Activated gamma-delta T cell treated with anti-CD3 and anti-CD28 coated beads, Interleukin-2, amount 50 U/mL, for 16 hours (primary cell): ENCODE results near the gene CETN3.
A peak's percentile ranks its signal among the peaks of the same experiment; 100 is the strongest.

ENCODE experiments used
- DNase-seq: peaks from one replicate; pipeline ENCODE4 v3.0.0-alpha.2; 2020; ENCODE audit warnings: low read depth

The CETN3 gene

DNA sequence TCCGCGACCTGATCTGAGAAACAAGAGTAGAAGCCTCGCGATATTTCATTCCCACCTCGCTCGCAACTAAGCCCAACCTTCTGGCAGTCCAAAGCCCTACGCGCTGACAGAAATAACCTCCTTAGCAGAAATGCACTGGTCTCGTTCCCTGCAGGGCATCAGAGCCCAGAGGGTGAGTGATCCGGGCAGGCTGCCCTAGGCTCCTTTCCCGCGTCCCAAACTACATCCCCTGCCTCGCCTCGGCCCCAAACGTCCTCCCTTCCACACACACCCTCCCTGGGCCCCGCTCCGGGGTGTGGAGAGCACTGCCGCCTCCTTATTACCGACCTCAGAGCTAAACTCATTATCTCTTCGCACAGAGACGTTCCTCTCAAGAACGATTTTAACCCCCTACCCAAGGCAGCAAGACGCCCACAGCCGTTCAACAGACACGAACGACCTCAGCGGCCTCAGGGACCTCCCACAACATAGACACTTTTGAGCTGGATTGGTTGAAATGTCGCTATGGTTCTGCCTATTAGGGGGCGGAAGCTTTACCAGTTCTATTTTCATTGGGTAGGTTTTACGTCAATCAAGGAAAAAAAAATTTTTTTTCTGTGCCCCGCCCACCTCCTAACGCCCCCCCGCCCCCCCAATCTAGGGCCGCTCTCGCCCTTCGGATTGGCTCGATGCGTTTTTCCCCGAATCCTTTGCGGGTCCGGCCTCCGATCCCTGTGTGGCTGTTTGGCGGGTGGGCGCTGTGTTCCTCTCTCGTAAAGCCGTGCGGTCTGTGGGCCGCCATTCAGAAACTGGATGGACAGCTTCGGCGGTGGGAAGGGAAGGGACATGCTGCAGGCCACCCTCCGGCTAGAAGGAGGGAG lies at the start of gene CETN3:
TSS of gene CETN3 (minus strand) at position 439 of the 860 bp plus-strand sequence. CDS start at position 344, 95 bp downstream.
- peak; percentile 84 for DNase-seq

DNA sequence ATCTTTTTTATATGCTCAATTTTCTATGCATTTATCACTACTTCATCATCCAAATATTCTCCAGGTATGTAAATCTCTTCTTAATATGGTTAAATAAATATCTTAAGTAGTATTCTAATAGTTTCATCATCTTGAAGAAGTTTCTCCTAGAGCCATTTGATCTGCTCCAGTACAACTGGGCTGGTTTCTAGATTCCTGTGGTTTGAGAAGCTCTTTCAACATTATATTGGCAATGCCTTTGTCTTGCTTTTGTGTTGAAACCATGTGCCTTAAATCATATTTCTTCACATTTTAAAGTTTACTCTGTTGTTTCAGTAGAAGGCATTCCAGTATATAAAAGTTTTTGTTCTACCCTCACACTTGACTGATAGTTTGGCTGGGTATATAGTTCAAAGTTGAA lies 37.4 kb upstream of the CETN3 start:
- no peak for DNase-seq

GRCh38 chr5:90440644-90441043 lies 31.1 kb upstream of the CETN3 start:
- no peak for DNase-seq

GRCh38 chr5:90438100-90438499 lies 28.5 kb upstream of the CETN3 start:
- DNase-seq, result no peak

- DNase-seq, result no peak
These were observed 28.1 kb upstream of the CETN3 start for GRCh38 chr5:90437663-90438062.

DNA sequence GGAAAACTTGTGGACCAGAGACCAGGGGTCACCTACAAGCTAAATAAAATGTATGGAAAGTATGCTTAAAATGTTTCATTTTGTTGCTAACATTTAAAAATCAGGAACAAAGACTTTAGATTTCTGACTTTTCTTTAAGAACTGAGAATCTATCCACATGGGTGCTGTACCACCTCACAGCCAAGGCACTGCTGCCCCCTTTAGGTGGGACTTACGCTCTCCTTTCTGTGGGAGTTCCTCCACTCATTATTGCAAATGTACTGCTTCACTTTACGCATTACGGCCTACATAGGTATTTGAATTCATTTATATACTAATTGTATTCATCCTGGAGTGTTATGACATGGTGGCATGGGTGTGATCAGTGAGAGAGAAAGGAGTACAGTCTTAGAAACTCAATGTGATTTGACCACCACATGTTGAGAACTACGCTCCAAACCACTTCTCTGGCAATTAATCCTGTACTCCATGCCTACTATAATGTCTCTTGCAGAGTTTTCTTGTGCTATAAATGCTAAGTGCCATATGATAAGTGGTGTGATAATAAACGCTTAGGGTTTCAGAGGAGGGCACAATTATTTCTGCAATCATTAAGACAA lies 24.7 kb upstream of the CETN3 start:
- DNase-seq, result peak; percentile 14

- no peak for DNase-seq
These were observed 14.7 kb upstream of the CETN3 start for GRCh38 chr5:90424245-90424644.

GRCh38 chr5:90421136-90421535 lies 11.6 kb upstream of the CETN3 start:
- no peak for DNase-seq

DNA sequence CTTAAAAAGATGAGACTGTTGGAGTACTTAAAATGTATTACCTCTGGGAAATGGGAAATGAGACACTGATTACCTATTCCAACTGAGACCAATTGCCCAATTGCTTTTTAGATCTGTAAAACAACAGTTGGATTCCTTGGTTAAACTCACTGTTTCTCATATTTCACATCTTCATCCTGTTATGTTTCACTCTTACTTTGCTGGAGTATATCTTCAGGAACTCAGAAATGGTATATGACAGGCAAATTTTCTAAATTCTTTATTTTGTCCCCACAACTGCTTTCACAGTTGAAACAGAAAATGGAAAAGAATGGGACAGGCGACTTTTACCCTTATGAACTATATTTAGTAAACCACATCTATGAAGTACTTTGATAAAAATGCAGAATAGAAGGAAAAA lies 8.7 kb upstream of the CETN3 start:
- DNase-seq, result no peak

DNA sequence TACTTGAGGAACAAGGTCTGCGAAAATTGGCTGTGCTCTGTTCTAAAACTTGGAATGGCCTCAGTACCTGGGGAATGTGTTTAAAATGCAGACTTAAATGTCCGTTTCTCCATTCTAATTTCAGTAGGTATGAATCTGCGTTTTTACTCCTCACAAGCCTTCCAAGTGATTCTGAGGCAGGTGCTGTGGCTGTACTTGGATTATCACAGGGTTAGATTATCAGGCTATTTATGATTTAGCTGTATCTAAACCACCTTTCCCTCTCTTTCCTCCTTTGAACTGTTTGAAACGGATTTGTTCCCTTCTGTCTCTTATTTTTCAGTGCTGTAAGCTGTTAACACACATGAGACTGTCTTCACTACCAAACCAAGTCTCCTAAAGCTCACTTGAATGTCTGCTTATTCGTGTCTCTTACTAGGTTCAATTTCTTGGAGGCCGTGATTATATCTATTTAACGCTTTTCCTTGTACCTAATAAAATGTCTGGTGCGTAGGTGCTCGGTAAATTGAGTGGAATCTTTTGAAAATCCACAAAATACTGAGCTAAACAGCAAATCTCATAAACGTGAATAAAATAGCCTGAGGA lies 714 bp upstream of the CETN3 start:
- no peak for DNase-seq

DNA sequence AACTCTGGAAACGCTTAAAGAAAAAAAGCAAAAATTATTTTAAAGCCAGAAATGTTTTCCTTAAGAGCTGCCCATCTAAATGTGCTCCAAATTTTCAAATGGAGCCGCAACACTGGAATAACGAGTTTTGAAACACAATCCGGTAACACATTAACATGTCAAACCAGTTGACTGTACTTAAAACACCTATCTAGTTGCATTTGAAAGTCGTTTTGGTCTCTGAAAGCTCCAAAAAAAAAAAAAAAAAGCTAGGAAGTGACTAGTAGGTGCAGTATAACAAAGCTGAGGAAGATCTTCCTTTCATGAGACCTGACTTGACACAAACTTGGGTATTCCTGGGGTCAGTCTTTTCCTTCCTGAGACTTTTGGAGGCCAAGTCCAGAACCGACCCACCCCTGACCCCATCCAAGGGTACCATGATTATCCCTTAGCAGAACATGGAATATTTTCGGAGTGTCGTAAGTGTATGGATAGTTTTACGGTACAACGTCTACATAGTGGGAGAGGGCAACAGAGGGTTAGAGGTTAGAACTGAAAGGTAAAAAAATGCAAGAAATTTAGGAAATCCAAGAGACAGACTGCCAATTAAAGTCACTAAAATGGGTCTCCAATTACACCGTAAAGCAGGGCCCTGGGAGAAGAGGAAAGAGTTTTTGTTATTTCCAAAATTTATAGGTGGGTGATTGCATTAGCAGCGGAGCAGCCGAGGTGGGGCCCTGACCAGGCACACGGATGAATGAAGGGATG lies 812 bp downstream of the CETN3 start:
- no peak for DNase-seq

GRCh38 chr5:90406466-90406865 lies 3.1 kb downstream of the CETN3 start:
- no peak for DNase-seq

GRCh38 chr5:90402521-90403255 lies 6.9 kb downstream of the CETN3 start:
- no peak for DNase-seq

DNA sequence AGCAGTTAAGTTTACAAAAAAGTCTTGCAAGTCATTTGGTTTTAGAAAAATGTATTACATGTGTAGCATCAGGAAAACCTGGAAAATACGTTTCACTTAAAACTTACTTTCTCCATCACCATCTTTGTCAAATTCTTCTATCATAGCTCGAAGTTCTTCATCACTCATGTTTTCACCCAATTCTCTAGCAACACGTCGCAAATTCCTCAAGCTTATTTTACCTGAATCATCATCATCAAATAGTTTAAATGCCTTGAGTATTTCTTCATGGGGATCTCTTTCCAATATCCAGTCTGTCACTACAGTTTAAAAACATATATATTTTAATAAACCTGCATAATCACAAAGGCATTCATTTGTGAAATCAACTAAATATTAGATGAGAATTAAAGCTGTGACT lies 10.3 kb downstream of the CETN3 start:
- no peak for DNase-seq

- no peak for DNase-seq
These were observed 10.8 kb downstream of the CETN3 start for GRCh38 chr5:90398726-90399125.

- DNase-seq, result no peak
These were observed 14.6 kb downstream of the CETN3 start for GRCh38 chr5:90395005-90395404.

DNA sequence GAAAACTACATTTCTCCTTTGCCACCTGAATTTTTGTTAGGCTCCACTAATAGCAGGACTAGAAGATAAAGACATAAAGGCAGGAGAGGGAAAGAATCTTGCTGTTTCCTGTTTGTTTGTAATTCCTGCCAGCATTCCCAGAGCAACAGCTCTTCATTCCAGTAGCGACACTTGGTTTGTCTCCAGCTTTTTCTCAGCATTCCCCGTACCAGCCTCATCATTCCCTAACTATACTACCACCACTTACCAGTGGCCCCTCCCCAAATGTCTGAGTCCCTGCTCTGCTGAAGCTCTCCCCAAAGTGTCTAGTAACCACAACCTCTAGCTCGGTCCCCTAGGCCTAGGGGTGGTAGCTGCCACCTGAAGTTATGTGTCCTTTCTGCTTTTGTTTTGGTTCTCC lies 18.6 kb downstream of the CETN3 start:
- DNase-seq, result no peak

GRCh38 chr5:90390326-90390725 lies 19.2 kb downstream of the CETN3 start:
- DNase-seq, result no peak

- no peak for DNase-seq
These were observed 22.0 kb downstream of the CETN3 start for GRCh38 chr5:90387508-90387907.

DNA sequence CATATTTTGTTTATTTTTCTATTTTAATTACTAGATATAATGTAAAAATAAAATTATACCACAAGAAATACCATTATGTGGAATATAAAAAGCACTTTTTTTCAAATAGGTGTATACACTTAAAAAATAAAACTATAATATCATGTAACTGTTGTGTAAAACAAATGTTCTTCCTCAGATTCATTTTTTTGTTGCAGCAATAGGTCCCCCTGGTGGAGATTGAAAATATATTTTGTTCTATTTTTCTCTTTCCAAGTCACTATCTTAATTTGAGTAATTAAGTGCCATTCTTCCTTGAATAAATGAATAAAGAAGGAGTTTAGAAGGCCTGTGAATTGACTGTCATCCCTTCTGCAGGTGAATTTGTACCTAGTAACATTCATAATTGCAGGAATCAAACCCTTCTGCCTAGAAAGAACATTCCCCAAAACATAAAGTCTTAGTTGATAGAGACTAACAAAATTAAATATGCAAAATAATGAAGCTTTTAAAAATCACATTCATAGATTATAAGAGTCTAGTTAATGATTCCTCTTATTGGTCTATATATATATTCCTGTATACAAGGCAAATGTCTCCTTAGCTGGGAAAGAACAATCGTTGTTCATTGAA lies 23.4 kb downstream of the CETN3 start:
- no peak for DNase-seq

- DNase-seq, result no peak
These were observed 25.2 kb downstream of the CETN3 start for GRCh38 chr5:90384389-90384788.
